Stimulated activated CD8-positive, alpha-beta memory T cell treated with anti-CD3 and anti-CD28 coated beads, Interleukin-15, amount 100 ng/mL, for 24 hours (primary cell): ENCODE results near the gene TBC1D4.
"Not testable (repeated sequence)": the region's sequence is repeated elsewhere in the genome, so short reads cannot be mapped to it uniquely, and the experiment has no call there.

Experiments
- DNase-seq: peaks from one replicate; pipeline ENCODE4 v3.0.0-alpha.2; 2020; ENCODE audit warnings: low read depth

The TBC1D4 gene

GRCh38 chr13:75273695-75274094 lies 208.3 kb downstream of the TBC1D4 start:
- not testable (repeated sequence) for DNase-seq

- DNase-seq: no peak
Observed at GRCh38 chr13:75271846-75272245, 210.1 kb downstream of the TBC1D4 start.

DNA sequence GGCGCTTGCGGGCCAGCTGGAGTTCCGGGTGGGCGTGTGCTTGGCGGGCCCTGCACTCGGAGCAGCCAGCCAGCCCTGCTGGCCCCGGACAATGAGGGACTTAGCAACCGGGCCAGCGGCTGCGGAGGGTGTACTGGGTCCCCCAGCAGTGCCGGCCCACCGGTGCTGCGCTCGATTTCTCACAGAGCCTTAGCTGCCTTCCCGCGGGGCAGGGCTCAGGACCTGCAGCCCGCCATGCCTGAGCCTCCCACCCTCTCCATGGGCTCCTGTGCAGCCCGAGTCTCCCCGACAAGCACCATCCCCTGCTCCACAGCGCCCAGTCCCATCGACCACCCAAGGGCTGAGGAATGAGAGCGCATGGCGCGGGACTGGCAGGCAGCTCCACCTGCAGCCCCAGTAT lies 213.5 kb downstream of the TBC1D4 start:
- DNase-seq: not testable (repeated sequence)

DNA sequence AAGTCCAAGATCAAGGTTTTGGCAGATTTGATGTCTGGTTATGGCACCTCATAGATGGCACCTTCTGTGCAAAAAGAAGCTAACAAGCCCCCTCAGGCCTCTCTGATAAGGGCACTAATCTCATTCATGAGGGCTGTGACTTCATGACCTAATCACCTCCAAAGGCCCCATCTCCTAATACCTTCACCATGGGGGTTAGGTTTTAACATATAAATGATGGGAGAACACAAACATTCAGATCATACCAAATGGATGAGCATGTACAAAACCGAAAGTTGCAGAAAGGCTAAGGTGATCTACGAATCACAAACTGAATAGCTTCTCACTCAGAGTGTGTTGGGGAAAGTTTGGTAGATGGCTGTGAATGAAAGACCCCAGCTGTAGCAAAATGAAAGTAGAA lies 217.4 kb downstream of the TBC1D4 start:
- no peak for DNase-seq

- DNase-seq: no peak
Observed at GRCh38 chr13:75263741-75264407, 218.1 kb downstream of the TBC1D4 start.

DNA sequence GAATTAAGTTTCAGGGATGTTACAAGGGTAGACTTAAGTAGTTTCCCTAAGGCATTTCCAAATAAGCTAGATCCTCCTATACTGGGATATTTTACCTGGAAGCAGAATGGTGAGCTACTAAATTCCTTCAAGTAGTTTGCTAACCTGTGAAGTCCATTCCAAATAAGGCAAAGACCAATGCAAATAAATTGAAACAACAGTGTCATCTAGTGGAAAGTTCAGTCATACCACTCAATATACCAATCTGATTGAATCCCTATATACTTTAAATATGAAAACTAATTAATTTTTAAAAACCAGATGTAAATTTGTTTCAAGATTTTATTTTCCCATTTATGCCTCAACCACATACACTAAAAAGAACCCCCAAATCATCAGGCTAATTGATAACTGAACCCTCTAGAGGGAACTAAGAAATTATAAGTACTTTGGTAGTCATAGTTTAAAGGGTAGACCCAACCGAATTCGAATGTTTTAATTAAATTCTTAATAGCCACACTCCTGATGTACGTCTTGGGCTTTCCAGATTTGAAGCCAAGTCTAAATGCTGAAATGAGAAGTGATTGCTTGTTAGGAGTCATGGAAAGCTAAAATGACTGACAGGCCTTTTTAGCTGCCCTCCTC lies 223.7 kb downstream of the TBC1D4 start:
- DNase-seq: no peak

- no peak for DNase-seq
Observed at GRCh38 chr13:75256922-75257321, 225.0 kb downstream of the TBC1D4 start.

GRCh38 chr13:75255653-75256052 lies 226.3 kb downstream of the TBC1D4 start:
- DNase-seq: no peak

DNA sequence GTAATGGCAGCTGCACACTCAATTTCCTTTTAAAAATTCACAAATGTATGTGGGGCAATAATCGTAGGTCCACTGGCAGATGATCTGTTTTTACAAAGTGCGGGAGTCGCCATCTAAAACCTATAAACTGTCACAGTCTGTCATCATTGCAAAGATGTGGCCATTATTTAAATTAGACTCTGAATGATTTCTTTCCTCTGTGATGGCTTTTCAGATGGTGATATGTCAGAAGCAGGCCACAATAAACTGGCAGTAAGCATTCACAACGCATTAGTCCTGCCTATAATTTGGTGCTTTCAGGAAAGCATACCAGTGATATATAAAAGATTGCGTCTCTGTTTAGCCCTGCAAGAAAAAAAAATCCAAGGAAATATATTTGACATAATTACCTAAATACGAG lies 226.8 kb downstream of the TBC1D4 start:
- DNase-seq: no peak

GRCh38 chr13:75251188-75251587 lies 230.8 kb downstream of the TBC1D4 start:
- no peak for DNase-seq

DNA sequence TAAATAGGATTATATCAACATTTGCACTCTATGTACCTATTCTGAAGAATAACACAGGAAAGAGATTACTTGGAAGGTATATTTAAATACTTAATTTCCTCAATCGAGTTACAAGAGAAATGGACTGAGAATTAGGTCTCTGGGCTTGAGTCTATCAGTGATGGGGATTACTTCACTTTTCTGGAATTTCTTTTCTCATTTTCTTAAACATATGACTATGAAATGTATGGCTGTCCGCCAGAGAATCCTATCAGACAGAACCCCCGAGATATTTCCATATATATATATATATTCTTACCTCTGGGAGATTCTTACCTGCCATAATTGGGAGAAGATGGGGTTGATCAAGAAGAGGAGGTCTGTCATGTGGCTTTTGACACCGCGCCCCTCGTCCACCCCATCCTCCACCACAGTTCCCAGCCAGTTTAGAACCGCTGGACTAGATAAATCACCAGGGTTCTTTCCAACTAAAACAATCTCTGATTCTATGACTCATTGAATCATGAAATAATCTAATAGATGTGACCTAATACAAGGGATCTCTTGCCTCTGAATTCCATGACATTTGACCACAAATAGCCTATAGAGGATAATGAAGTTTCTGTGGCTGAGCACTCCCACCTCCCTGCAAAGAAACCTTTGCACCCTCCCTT lies 231.3 kb downstream of the TBC1D4 start:
- no peak for DNase-seq

DNA sequence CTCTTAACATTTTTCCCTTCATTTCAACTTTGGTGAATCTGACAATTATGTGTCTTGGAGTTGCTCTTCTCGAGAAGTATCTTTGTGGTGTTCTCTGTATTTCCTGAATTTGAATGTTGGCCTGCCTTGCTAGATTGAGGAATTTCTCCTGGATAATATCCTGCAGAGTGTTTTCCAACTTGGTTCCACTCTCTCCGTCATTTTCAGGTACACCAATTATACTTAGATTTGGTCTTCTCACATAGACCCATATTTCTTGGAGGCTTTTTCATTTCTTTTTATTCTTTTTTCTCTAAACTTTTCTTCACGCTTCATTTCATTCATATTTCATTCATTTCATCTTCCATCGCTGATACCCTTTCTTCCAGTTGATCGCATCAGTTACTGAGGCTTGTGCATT lies 236.4 kb downstream of the TBC1D4 start:
- DNase-seq: not testable (repeated sequence)

DNA sequence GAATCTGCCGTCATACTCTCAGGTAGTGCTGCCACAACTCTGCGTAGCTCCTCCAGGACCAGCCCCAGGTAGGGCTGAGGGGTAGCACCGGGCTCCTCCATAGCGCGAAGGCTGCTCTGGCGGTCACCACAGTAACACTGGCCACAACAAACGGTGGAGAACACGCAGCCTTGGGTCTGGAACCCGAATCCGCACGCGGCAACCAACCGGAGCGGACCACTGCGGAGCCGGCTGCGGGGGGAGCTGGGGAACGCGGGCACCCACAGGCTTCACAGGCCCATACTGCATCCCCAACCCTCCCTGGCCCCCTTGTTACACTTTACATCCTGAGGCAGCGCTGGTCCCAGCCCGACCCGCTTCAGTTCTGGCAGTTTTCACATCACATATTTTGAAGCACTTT lies 241.7 kb downstream of the TBC1D4 start:
- not testable (repeated sequence) for DNase-seq

GRCh38 chr13:75236774-75237173 lies 245.2 kb downstream of the TBC1D4 start:
- no peak for DNase-seq
